ENCODE results near the gene COQ8A.

Gene COQ8A

GRCh38 chr1:227033880-227034279 is 93.8 kb downstream of the COQ8A start:
- no peak for FAIRE-seq

DNA sequence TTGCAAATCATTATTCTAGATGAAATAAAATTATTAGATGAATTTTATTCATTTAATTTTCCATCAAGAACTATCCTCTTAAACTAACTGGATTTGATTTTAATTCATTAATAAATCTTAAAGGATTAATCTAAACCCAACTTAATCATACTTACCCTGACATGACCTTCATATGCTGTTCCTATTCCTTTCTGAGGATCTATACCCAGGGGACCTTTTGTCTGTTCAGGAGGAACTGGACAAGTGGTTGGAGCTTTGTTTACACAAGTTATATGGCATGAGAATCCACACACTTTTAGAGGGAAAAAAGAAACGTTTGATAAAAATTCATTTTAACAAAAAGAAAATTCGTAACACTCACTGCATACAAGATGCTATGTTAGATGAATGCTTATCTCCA is 95.2 kb downstream of the COQ8A start:
- no peak for FAIRE-seq

- FAIRE-seq = no peak
These were observed 97.0 kb downstream of the COQ8A start for GRCh38 chr1:227037121-227037520.
